ENCODE measurements around the gene WNT5B.
"Not testable (repeated sequence)": the region's sequence is repeated elsewhere in the genome, so short reads cannot be mapped to it uniquely, and the experiment has no call there.

Gene WNT5B

GRCh38 chr12:1691123-1692007 is 62.3 kb downstream of the WNT5B start:
- no peak for TF ChIP-seq BACH2 (CRISPR knock-in tag; IDR thresholded peaks at IDR 0.05; ENCODE audit: borderline replicate concordance)
- 0 out of 2 replicates have a peak, but pooled peaks have one; percentile 39 for TF ChIP-seq ZNF70 (CRISPR knock-in tag; IDR thresholded peaks at IDR 0.05)
- no peak for TF ChIP-seq TSHZ2 (CRISPR knock-in tag; IDR thresholded peaks at IDR 0.05)
- no peak for TF ChIP-seq ZNF565 (CRISPR knock-in tag; conservative IDR thresholded peaks at IDR 0.05; ENCODE audit: low read depth)
- no peak for TF ChIP-seq GLIS3 (CRISPR knock-in tag; IDR thresholded peaks at IDR 0.05)
- no peak for TF ChIP-seq PPARA (CRISPR knock-in tag; IDR thresholded peaks at IDR 0.05; ENCODE audit: borderline replicate concordance)
- no peak for TF ChIP-seq RARB (CRISPR knock-in tag; IDR thresholded peaks at IDR 0.05)
- no peak for TF ChIP-seq ZFP3 (CRISPR knock-in tag; IDR thresholded peaks at IDR 0.05)
- peak; percentile 65 for ATAC-seq

- ATAC-seq: no peak
- 0 out of 2 replicates have a peak, but pooled peaks have one; percentile 11 for TF ChIP-seq ARNTL (CRISPR knock-in tag; IDR thresholded peaks at IDR 0.05; ENCODE audit: borderline replicate concordance, low read depth)
- TF ChIP-seq TCF4 (CRISPR knock-in tag; IDR thresholded peaks at IDR 0.05; ENCODE audit: borderline replicate concordance): no peak
- TF ChIP-seq ZFP3 (CRISPR knock-in tag; IDR thresholded peaks at IDR 0.05): no peak
- no peak for TF ChIP-seq PPARA (CRISPR knock-in tag; IDR thresholded peaks at IDR 0.05; ENCODE audit: borderline replicate concordance)
Observed at GRCh38 chr12:1692226-1692625, 63.2 kb downstream of the WNT5B start.

GRCh38 chr12:1692895-1693610 is 64.0 kb downstream of the WNT5B start:
- no peak for TF ChIP-seq ISL1 (CRISPR knock-in tag; IDR thresholded peaks at IDR 0.05)
- no peak for TF ChIP-seq OSR1 (CRISPR knock-in tag; IDR thresholded peaks at IDR 0.05)
- TF ChIP-seq GLIS3 (CRISPR knock-in tag; IDR thresholded peaks at IDR 0.05): no peak
- TF ChIP-seq CREB5 (CRISPR knock-in tag; IDR thresholded peaks at IDR 0.05; ENCODE audit: low read depth): no peak
- no peak for TF ChIP-seq TOX (CRISPR knock-in tag; IDR thresholded peaks at IDR 0.05; ENCODE audit: borderline replicate concordance)
- TF ChIP-seq BACH2 (CRISPR knock-in tag; IDR thresholded peaks at IDR 0.05; ENCODE audit: borderline replicate concordance): no peak
- TF ChIP-seq ZFP3 (CRISPR knock-in tag; IDR thresholded peaks at IDR 0.05): no peak
- no peak for TF ChIP-seq TCF4 (CRISPR knock-in tag; IDR thresholded peaks at IDR 0.05; ENCODE audit: borderline replicate concordance)
- no peak for TF ChIP-seq CSRNP3 (CRISPR knock-in tag; IDR thresholded peaks at IDR 0.05)
- TF ChIP-seq CSDC2 (CRISPR knock-in tag; IDR thresholded peaks at IDR 0.05): no peak
- TF ChIP-seq ARNTL (CRISPR knock-in tag; IDR thresholded peaks at IDR 0.05; ENCODE audit: borderline replicate concordance, low read depth): no peak
- no peak for TF ChIP-seq ZNF565 (CRISPR knock-in tag; conservative IDR thresholded peaks at IDR 0.05; ENCODE audit: low read depth)
- TF ChIP-seq ZNF8 (CRISPR knock-in tag; IDR thresholded peaks at IDR 0.05): no peak
- no peak for TF ChIP-seq ZC3H10 (CRISPR knock-in tag; IDR thresholded peaks at IDR 0.05)
- no peak for TF ChIP-seq SNAI2 (CRISPR knock-in tag; IDR thresholded peaks at IDR 0.05)
- no peak for TF ChIP-seq ZNF70 (CRISPR knock-in tag; IDR thresholded peaks at IDR 0.05)
- no peak for TF ChIP-seq TSHZ2 (CRISPR knock-in tag; IDR thresholded peaks at IDR 0.05)
- no peak for TF ChIP-seq ESRRG (CRISPR knock-in tag; IDR thresholded peaks at IDR 0.05)
- TF ChIP-seq ZFP30 (CRISPR knock-in tag; IDR thresholded peaks at IDR 0.05): no peak
- ATAC-seq: no peak

- not testable (repeated sequence) for ATAC-seq
Observed at GRCh38 chr12:1695097-1695496, 66.1 kb downstream of the WNT5B start.

Measured in SK-N-SH treated with all-trans-retinoic acid at 6 μM for 48 hours (cell line).